HG03565 (cell line): ENCODE data around the gene LTF.

Experiments used
- ATAC-seq: cut with Tn5 transposase; IDR thresholded peaks from one replicate; pipeline ENCODE4 v1.9.1; 2021; ENCODE audit warnings: mild to moderate bottlenecking, moderate library complexity; ENCODE audit not compliant: unreplicated experiment

Gene LTF

DNA sequence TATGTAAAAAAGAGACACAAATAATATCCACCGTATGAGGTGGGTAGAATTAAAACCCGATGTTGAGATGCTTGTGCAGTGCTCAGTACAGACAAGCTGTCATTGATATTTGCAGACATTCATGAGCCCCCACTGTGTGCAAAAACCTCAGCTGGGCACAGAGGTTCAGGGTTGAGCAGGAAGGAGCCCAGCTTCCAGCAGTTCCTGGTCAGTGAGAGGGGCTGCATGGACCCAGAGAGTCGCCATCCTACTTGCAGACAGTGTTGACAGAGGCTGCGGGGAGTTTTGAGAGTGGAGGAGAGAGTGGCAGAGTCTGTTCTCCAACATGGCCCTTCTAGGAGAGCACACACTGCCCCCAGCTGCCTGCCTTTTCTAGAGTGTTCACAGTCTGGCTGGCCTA, 6.1 kb upstream of the LTF start:
- ATAC-seq, result no peak

DNA sequence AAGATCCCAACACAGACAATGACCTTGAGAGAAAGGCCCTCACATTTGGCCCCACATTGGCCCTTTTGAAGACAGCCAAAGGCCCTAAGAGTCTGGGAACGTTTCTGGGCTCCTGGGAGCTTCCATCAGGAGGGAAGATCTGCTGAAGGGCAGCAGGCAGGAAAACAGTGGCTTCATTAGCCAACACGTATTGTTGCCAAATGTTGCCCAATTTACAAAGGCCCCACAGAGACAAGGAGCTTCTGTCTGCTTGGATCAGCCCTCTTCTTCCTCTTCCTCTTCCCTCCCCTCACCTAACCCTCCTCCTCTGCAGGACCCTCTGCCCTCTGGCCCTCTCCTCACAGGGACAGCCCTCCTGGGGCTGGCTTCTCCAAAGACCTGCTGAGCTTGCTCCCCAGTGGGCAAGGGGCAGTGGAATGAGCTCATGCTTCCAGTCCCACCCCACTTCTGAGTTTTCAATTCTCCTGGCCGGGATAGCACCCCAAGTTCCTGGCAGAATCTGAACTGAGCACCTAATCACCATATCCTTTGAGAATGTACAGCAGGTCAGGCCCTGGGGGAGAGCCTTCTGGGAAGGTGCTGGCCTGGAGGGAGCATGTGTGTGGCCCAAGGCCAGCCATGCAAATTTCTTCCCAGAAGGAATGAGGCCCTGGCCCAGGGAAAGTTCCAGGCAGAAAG, 5.1 kb upstream of the LTF start:
- no peak for ATAC-seq

DNA sequence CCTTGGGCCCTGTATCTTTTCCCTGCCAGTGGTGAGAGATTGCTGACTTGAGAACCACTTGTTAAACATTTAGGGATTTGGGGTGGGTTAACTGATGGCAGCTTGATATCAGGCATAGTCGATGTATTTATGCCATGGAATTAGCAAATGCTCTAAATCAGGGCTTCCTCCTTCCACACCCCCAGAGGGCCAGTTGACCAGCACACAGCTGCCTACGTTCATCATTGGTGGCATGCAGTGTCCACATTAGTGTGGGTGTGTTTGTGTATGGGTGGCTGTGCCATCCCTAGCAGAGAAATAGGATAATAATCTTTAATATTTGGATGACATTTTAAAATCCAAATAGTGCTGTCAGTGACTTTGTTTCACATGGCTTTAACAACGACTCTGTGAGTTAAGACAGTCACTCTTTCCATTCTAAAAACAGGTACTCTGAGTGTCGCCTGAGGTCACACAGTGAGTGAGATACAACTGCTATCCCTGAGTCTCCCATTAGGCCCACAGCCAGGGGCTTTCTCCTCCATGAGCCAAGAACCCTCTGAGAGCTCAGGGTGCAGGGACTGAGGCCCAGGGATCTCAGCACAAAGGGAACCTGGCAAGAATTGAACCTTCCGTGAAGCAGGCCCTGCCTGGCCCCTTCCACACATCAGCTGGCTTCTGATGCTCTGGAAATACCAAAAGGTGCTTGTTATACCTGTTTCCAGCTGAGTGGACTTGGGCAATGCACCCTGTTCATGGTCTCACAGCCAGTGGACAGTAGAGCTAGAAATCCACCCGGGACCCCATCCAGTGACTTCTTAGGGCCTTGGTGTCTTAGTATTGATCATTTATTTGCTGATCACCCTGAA, 4.3 kb upstream of the LTF start:
- ATAC-seq, result no peak

DNA sequence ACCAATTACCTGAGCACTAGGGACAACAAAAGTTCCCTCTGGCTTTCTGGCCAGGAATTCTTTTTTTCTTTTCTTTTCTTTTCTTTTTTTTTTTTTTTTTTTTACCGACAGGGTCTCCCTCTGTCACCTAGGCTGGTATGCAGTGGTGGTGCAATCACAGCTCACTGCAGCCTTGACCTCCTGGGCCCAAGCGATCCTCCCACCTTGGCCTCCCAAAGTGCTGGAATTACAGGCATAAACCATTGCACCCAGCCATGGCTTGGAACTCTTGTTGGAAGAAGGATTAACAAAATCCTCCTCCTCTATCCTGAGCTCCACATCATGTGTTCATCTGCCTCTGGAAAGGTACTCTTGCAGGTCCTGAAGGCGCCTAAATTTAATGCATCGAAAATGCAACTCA, 2.9 kb upstream of the LTF start:
- no peak for ATAC-seq

DNA sequence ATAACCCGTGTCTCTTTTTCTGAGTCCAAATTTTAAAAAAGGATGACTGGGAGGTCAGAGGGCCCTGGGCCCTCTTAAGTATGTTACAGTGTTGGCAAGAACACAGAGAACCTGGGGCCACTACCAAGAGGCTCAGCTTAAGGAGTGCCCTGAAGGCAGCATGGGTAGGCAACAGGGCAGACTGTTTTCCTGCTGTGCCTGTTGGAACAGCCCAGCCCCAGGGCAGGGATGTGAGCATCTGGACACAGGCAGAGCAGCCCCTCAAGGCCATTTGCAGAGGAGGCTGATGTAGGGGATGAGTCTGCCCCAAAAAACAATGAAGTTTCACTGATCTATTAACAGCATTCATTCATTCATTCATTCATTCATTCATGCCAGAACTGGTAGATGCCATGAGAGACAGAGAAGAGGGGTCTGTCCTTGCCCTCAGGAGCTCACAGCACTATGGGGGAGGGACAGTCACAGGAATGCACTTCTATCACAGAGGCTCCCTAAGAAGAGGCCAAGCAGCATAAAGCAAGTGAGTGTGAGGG, 2.2 kb upstream of the LTF start:
- no peak for ATAC-seq

DNA sequence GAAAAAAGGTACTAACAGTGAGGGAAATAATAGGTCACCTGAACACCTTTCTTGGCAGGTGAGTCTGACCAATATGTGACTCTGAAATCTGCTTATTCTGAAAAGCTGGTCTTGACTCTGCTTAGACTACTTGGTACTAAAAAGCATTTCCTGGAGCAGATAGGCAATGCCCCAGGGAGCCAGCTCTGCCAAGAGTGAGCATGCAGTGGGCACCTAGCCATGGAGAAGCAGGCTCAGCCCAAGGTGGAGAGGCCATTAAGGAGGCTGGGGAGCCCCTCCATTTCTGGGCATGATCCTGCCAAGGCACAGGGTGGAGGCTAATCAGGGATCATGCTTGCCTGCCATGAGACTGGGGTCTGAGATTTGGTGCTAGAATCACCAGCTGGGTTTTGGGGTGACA, 1.6 kb upstream of the LTF start:
- ATAC-seq, result no peak

DNA sequence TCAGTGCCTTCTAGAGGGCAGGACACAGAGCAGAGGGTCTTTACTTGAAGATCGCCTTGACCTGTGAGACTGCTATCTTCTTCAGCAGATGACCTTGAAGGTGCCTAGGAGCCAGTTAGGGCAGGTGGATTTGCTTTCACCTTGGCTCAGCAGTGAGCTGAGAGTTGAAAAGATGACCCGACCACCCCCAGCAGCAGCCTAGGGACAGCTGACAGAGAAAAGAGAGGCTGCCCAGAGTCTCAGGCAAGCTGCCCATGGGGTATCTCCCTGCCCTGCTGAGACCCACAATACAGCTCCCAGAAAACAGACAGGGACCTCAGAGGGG, 453 bp upstream of the LTF start:
- ATAC-seq, result no peak

DNA sequence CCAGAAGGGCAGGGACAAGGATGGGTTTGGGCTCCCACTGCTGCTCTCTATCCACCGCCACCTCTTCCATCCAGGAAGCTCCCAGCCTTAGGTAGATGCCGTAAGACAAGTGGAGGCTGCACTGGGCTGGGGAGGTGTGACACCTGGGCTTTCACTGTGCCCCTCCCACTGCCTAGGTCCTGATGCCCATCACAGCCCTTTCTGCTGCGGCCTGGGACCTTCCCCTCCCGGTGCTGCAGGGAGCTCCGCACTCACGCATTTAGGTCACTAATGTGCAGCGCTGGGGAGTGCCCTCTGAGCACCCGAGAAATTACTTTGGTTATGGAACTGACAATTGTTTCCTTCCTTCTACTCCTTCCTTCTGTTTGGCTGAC, 850 bp downstream of the LTF start:
- no peak for ATAC-seq

DNA sequence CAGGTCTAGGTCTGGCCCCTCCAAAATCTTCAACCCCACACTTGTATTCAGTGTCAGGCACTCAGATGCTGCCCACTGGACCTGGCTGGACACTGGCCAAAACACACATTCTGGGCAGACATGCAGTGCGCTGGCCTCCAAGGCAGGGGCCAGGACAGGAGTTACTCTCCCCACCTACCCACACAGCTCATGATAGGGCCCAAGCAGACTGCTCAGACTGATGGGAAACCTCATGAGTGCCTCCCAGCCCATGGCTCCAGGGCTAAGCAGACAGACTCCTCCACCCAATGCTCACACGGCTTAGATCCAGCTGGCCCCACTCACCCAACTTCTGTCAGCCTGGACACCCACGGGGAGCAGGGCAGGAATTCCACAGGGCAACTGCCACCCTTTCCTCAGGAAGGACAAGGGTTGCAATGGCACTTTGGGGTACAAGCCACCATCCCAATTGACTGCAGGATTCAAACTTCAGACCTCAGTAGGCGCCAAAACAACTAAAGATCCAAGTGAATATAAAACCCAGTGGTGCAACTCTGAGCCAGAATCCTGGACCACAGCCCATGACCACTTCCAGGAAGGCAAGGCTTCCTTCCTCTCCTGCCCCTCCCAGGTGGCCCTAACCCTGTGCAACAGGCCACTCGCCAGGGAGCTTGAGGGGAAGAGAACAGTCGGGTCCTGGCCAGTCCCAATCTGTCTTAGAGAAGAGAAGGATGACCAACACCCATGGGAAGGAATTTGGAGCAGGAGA, 1.4 kb downstream of the LTF start:
- no peak for ATAC-seq

DNA sequence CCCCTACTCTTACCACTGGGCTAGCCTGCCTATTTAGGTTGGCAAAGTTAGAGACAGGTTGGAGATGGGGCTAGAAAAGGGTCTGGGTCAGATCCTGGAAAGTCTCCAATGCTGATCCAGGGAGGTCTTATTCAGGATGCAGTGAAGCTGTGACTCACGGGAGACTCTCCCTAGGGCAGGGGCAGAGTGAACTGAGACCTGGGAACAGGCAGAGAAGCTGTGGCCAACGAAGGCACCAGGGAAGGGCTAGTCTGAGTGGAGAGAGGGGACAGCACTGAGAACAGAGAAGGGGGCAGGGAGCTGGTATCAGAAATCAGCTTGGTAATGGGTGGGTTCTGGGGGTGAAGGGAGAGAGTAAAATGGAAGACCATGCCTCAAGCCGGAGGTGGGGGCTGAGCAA, 2.2 kb downstream of the LTF start:
- no peak for ATAC-seq

DNA sequence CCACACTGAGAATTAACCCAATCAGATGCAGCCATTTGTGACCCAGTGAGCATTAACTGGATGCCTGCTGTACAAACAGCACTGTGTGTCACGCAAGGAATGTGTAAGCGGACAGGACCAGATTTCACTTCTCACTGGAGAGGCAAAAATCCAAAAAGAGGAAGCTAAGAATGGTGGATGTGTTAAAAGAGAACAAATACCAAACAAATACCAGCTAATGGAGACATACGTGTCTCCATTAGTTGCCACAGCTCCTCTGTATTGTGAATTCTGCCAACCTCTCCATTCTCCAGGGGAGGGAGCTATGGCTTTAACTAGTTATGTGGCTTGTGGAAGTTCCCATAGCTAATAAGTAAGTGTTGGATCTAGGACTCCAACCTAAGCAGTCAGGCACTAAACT, 2.6 kb downstream of the LTF start:
- no peak for ATAC-seq

DNA sequence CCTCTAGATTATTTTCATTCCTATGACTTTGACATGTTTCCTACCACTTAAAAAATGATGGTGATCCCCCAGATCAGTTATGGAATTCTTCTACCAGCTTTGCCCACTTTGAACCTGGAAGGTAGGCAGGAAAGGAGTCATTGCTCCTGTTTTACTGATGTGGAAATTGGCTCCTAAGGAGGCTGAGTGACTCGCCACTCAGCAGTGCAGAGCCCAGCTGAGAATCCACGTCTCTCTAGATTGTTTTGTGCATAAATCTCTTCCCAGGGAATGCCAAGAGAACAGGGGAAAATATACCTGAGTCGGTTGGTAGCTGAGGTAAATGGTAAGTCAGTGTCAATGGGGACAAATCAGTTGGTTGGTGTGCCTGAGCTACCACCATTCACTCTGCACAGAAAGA, 4.7 kb downstream of the LTF start:
- no peak for ATAC-seq

DNA sequence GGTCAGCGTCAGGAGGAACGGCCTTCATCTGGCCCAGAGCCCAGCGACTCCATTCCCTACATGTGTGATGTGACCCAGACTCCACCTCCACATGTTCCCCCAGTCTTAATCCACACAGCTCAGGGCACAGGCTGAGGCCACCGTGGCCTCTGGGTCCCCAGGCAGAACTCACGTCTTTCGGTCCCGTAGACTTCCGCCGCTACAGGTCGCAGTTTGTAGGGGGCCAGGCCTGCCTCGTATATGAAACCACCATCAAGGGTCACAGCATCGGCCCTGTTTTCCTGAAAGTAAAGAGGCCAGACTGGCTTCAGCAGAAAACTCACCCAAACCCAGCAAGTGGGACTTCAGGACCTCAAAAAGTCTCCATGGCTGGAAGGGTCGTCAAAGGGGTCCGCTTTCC, 8.6 kb downstream of the LTF start:
- no peak for ATAC-seq

DNA sequence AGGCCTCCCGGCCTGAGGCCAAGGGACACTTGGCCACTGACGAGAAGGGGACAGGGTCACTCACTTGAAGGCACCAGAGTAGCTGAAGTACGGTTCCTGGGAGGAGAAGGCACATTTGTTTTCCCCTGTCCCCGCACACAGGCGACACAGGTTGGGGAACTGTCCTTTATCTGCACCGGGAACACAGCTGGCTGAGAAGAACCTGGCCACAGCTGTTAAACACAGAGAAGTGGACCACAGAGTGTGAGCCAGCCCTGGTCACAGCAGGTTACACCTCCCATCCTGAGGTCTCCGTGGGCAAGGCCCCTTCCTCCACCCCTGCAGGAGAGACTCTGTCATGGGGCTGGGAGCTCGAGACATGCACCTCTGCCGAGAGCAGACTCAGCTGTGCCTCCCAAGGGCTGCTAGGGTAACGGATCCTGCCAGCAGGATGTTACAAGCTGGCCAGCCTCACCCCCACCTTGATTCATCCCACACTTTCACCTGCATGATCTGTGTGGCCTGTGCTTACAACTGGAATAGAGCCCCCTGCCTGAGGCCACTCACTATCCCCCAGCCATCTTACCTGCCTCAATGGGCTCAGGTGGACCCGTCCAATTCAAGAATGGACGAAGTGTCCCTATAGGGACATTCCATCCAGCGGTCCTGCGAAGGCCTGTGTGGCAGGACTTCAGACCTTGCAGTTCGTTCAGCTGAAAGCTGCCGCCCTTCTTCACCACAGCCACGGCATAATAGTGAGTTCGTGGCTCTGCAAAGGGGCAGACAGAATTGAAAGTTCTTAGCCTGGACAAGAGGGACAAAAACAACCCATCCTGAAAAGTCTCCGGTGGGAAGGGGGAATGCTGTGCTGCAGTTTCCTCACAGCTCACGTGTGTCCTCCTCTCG, 9.2 kb downstream of the LTF start:
- ATAC-seq, result no peak

DNA sequence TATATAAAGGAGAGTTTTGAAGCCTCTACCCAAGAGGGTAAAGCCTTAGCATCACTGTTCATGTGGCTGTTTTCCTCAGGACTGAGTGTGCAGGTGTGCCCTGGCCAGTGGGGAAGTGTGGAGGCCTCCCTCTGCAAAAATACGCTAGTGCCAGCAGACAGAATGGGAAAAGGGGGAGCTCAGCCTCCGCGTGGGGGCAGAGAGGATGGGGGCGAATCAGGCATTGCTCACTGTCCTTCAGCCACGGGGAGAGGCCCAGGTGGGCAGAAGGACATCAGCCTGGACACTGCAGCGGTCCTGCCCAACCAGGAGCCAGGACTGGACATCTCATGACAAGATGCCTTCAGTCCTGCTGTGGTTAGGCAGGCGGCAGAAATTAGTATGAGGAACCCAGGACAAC, 10.1 kb downstream of the LTF start:
- ATAC-seq, result no peak

DNA sequence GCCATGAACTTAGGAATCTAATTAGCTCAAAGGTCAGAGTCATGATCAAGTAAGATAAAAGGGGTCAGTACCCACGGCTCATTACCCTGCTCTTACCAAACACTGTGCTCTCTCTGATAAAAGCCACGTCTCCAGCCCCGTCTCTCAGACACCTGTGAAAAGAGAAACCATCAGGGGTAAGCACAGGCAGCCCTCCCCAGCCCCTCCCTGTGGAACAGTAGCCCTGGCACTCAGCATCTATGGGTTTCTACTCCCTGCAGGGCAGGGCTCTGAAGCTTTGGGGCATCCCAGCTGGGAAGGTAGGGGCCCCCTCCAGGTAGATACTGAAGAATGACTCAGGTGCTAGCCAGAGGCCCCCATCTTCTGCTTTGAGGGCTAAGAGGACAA, 10.5 kb downstream of the LTF start:
- ATAC-seq, result no peak

DNA sequence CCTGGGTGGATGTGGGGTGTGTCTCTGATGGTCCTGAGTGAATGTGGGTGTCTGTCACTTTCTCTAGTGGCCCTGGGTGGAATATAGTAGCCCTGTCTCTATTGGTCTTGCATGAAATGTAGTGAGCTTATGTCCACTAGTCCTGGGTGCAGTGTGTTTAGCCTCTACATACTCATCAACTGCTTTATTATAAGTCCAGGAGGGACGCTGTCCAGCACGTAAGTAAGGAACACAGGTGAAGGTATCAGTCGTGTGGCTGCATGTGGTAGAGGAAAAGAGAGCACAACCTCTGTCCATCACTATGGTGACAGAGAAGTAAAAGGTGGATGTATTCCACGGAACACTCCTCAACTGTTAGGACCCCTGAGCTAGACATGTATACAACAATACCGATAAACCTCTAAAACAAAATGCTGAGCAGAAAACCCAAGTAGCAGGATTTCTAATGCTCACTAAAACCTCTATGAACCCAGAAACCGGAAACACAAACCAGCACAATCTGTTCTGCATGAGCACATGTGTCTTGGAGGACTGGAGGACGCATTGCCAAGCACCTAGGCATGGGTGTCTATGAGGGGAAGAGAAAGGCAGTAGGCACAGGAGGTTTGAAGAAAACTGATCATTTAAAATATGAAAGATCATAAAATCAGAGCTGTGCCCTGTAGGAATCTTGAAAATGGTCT, 11.0 kb downstream of the LTF start:
- no peak for ATAC-seq

DNA sequence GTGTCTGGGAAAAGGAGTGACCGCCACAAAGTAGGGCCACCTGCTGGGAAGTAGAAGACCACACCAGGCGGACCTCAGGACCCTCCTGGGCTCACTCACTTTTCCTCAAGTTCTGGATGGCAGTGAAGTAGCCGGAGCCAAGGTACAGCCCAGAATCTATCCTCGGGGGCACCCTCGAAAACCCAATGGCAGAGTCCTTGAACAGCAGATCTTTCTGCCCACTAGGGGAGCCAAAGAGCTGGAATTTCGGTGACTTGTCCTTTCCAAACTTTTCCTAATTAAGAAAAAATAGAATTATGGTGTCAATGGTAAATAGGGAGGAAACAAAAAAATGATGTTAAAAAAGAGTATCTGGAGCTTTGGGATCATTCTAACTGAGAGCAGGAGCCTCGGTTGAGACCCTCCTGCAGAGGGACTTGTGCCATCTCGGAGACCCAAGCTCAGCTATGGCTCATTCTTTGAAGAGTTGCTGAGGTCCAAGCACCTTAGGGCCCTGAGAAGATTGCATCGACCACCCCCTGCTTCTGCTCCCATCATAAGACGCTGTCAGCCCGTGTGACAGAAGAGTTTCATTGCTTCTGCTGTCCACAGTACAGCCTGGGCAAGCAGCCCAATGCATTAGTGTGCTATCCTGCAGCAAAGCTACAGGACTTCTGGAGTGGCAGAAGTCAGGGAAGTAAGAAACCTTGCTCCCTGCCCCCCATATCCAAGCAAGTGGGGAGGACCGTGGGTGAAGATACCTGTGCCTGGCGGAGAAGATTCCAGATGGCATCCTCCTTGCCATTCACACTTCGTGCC, 14.8 kb downstream of the LTF start:
- no peak for ATAC-seq

DNA sequence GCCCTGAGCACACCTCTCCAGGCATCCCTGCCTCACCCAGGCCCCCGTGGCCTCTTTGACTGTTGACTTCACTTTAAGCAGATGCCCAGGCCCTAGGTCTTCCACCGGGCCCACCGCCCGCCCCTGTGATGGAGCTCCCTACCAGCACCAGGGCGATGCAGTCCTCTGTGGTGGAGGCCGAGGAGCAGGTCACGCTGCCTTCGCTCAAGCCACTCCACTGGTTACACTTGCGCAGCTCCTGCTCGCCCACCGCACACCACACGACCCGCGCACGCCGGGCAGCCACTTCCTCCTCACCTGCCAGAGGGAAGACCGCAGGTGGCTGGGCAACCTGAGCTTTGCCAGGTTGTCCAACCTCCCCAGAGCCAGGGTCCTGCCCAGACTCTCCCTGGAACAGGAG, 16.0 kb downstream of the LTF start:
- ATAC-seq, result no peak
